Astrocyte of the spinal cord (primary cell): ENCODE measurements around the gene AGAP4.
"Not testable (repeated sequence)": the region's sequence is repeated elsewhere in the genome, so short reads cannot be mapped to it uniquely, and the experiment has no call there.

Experiments used
- DNase-seq: peaks from one replicate; pipeline ENCODE4 v3.0.0; 2011; ENCODE audit warnings: low read depth, low spot score
- H3K4me3 ChIP-seq: 2 replicates; pipeline ENCODE4 v1.5.1; 2011; ENCODE audit warnings: low read depth, mild to moderate bottlenecking, low read length, moderate library complexity
- in situ Hi-C: cut with HindIII; loops from 2 replicates; pipeline ENCODE4 v1.10.0; 2017; ENCODE audit warnings: low sequenced_read_pairs
- TF ChIP-seq, protein P1 (sequence below): IDR thresholded peaks from 2 replicates; pipeline ENCODE4 v1.5.1; 2012; ENCODE audit warnings: low read depth, mild to moderate bottlenecking, low read length, inconsistent platforms

The AGAP4 gene

DNA sequence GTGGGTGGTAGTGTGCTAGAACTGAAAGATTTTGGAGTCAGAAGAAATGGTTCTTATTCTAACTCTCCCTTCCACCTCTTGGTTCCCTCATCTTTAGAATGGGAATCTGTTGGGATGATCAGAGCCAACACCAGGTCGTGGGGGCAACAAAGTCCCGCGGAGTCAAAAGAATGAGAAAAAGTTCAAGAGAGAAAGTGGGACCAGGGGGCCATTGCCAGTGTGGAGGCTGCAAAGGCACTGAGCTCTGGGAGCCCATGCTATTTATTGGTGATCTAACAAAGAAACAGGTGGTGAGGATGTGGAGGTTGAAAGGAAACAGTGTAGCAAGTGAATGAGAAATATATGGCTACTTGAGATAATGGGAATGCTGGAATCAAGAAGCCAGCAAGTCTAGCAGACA, 29.4 kb downstream of the AGAP4 start:
- H3K4me3 ChIP-seq = no peak overlapping the region
- in situ Hi-C loops = no loop called here
- TF ChIP-seq, protein P1, sequence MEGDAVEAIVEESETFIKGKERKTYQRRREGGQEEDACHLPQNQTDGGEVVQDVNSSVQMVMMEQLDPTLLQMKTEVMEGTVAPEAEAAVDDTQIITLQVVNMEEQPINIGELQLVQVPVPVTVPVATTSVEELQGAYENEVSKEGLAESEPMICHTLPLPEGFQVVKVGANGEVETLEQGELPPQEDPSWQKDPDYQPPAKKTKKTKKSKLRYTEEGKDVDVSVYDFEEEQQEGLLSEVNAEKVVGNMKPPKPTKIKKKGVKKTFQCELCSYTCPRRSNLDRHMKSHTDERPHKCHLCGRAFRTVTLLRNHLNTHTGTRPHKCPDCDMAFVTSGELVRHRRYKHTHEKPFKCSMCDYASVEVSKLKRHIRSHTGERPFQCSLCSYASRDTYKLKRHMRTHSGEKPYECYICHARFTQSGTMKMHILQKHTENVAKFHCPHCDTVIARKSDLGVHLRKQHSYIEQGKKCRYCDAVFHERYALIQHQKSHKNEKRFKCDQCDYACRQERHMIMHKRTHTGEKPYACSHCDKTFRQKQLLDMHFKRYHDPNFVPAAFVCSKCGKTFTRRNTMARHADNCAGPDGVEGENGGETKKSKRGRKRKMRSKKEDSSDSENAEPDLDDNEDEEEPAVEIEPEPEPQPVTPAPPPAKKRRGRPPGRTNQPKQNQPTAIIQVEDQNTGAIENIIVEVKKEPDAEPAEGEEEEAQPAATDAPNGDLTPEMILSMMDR = no peak
- no peak for DNase-seq

DNA sequence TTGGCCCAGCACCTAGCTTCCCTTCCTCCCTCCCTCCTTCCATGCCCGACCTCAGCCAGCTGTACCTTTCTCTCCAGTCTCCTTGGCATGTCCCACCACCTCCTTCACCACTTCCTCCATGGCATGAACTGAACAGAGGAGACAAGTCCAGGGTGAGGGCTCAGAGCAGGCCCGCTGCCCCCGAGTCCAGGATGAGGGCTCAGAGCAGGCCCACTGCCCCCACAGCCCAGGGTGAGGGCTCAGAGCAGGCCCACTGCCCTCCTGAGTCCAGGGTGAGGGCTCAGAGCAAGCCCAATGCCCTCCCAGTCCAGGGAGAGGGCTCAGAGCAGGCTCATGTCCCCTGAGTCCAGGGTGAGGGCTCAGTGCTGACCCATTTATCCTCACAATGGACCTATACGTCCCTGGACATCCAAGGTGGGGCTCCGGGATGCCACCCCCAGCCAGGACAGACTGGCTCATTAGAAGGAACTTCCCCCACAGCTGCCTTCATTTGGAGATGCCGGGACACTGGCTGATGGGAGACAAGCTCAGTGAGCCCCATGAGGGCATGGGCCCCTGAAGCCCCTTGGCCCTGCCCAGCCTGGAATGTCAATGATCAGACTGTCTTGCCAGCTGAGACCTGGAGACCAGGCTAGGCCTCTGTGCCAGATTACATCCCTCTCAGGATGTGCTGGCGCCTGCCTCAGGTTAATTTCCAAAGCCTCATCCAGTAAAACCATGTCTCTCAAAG, 30.0 kb downstream of the AGAP4 start:
- H3K4me3 ChIP-seq = no peak overlapping the region
- in situ Hi-C loops = no loop called here
- TF ChIP-seq, protein P1 = no peak
- no peak for DNase-seq

DNA sequence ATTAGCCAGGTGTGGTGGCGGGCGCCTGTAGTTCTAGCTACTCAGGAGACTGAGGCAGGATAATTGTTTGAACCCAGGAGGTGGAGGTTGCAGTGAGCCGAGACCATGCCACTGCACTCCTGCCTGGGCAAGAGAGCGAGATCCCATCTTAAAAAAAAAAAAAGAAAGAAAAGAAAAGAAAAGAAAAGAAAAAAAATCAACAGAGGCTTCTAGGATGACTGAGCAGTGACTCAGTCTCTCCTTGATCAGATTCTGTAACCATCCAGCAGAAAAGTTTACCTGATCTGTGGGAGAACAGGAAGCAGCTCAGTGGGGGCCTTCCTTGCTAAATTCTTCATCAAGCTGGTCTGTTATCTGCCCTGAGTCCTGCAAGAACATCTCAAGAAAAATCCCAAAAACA, 33.2 kb downstream of the AGAP4 start:
- H3K4me3 ChIP-seq, in situ Hi-C loops: not testable (repeated sequence)
- DNase-seq = peak; percentile 55

DNA sequence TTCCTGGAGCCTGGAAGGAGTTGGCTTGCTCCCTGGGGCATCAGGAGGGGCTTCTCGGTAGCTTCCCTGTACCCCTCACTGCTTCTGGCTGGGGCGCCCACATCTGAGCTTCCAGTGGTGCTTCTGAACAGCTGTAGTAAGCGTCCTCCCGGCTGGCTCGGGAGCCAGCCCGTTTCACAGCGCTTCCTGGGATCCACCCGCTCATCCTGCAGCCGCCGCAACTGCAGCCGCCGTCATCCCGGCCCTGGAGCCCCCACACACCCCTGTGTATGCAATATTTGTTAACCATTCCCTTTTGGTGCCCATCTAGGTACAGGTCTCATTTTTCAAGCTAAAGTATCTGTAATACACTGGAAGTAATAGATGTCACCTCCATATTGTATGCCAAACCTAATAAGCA, 34.3 kb downstream of the AGAP4 start:
- H3K4me3 ChIP-seq, in situ Hi-C loops, DNase-seq: not testable (repeated sequence)

DNA sequence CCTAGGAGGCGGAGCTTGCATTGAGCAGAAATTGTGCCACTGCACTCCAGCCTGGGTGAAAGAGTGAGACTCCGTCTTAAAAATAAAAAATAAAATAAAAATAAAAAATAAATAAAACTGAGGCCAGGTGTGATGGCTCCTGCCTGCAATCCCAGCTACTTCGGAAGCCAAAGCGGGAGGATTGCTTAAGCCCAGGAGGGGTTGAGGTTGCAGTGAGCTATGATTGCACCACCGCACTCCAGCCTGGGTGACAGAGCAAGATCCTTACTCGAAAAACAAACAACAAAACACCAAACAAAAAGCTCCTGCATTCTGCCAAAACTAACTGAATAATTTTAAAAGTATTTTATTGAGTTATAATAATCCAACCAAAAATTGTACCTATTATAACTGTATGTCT, 36.2 kb downstream of the AGAP4 start:
- TF ChIP-seq, protein P1 = no peak
- in situ Hi-C loops = no loop called here
- H3K4me3 ChIP-seq = no peak overlapping the region
- no peak for DNase-seq

DNA sequence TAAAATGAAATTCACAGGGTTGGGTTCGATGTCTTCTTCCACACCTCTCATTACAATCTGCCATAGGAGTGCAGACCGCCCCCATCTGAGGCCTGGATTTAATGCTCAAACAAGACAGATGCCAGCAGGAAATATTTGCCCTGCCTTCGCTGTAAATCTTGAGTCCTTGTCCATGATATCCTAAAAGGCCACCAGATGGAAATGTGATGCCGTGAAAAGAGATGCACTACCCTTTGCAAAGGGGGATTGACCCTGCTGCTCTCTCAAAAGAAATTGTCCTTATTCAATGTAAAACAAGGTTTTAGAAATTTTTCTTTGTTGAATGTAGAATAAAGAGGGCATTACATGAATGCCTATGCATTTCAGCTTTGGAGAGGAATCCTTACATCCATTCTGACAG, 37.5 kb downstream of the AGAP4 start:
- no peak for DNase-seq
- in situ Hi-C loops = no loop called here
- H3K4me3 ChIP-seq = no peak overlapping the region
- TF ChIP-seq, protein P1 = no peak

DNA sequence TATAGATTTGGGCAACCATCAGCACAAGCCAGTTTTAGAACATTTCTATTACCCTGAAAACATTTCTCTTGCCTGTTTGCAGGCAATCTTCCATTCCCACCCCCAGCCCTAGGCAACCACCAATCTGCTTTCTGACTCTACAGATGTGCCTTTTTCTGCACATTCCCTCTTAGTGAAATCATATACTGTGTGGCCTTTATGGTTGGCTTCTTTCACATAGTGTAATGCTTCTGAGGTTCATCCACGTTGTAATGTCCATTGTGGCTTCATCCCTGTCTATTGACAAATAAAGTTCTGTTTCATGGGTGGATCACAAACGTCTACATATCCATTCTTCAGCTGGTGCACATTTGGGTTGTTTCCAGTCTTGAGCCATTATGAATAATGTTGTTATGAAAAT, 42.3 kb downstream of the AGAP4 start:
- H3K4me3 ChIP-seq, DNase-seq, in situ Hi-C loops: not testable (repeated sequence)

DNA sequence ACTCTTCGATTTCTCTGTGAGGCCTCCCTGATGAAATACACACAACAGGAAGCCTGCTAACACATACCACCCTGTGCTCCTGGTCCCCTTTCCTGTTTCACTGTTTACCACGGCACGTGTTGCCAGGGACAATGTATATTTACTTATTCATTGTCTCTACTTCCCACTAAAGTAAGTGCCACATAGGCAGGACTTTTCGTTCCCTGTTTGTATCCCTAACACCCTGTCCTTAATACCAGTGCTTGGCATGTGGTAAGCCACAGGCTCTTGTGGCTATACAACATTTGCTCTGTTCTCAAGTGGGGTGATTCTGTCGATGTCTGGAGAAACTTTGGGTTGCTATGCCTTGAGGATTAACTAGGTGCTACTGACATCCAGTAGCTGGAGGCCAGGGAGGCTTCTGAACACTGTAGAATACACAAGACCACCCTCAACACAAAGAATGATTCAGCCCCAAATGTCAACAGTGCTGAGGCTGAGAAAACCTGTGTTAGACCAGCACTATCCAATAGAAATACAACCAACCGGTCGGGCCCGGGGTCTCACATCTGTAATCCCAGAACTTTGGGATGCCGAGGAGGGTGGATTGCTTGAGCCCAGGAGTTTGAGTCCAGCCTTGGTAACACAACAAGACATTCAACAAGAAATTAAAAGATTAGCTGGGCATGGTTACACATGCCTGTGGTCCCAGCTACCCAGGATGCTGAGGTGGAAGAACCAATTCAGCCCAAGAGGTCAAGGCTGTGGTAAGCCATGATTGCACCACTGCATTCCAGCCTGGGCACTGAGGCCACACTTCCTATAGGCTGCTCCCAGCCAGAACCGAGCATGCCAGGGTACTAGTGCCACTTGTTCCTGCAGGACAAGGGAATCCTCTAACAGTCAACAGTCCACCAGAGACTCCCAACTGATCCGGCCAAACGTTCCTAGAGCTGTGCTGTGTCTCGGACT, 44.0 kb downstream of the AGAP4 start:
- H3K4me3 ChIP-seq, in situ Hi-C loops: not testable (repeated sequence)
- DNase-seq = peak; percentile 62

DNA sequence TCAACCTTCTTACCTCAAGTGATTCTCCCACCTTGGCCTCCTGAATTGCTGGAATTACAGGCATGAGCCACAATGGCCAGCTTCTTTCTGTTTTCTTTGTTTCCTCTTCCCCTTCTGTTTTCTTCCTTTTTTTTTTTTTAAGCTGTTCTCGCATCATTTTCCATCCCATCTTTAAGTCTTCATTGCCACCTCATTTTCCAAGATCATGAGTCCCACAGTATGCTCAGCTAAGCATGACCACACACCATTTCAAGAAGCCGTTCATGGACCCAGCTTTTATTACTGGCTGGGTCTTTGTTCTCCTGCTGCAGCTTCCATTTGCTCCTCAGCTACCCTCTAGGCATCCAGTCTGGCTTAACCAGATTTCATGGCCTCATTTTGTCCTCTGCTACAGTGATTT, 52.5 kb downstream of the AGAP4 start:
- in situ Hi-C loops, H3K4me3 ChIP-seq, DNase-seq: not testable (repeated sequence)

DNA sequence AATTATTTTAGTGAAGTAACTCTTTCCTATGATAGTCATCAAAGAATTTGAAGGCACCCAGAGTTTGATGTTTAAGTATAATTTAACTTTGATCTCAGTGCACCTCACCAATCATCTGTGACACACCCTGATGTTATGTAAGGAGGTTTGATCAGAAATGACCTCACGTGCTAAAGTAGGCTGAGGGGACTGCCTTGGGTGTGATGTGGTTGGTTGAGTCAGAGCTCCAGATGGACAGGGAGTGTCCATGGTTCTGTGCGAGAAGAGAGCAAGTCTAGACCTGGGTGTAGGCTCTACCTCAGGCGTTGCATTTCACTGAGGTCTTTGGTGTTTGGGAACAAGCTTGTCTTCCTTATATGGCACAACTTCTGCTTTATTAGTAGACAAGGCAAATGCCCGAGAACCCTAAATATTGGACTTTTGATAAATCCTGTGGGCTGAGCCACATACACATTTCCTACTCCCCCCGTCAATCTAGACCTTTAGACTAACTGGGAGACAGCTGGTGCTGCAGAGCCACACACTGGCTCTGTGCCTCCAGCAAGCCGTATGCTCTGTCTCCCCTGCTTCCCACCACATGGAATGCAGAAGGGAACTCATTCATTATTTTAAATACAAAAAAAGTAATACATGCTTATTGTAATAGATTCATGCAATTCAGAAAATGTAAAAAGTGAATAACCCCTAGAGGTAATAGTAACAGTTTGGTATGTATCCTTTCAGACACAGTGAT, 56.4 kb downstream of the AGAP4 start:
- in situ Hi-C loops, H3K4me3 ChIP-seq, DNase-seq: not testable (repeated sequence)

DNA sequence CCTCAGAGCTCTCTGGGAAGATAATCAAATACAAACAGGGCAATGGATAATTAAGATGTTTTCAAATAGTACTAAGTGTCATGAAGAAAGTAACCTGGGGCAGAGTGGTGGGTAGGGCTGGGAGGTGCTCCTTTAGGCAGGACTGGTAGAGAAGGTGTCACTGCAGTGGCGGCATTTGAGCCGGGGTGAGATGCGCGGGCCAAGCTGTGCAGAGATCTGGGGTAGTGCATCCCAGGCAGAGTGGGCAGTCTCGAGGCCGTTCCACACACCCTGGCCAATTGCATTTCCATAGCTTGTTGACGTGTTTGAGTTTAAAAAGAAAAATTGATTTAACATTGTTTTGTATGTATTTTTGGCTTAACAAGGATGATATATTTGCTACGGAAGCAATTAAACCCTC, 57.3 kb downstream of the AGAP4 start:
- in situ Hi-C loops, H3K4me3 ChIP-seq, DNase-seq: not testable (repeated sequence)

DNA sequence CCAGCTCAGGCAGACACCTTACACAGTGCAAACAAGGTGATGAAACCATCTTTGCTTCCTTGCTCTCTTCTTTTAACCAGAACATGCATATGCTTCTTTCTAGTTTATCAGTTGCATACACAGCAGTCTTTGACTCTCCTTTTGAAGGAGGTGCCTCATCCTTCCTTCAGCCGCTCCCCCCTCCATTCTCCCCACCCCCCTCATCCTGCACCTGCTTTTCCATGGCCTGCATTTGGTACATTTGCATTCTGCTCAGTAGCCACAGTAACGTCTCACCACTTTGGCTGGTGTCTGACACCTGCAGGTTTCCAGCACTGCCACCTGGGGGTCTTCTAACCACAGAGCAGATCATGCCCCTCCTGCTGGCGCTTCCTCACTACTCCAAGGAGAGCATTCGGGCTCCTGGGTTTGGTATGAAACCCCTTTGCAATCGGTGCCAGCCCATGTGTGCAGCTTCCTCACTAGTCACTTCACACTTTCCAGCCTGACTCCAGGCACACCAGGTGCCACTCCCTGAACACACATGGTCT, 60.0 kb downstream of the AGAP4 start:
- in situ Hi-C loops, DNase-seq, H3K4me3 ChIP-seq: not testable (repeated sequence)
